Smooth muscle cell (in vitro differentiated cells): Measurements from ENCODE around the gene FAM174C. TPM values are rescaled to one million over a fixed set of nuclear protein-coding genes. Genes with fewer than 3 reads are reported as not detected.
A peak's percentile ranks its signal among the peaks of the same experiment; 100 is the strongest.

Experiments used
- DNase-seq: peaks from one replicate; lab custom pipeline; 2025; ENCODE audit not compliant: unreplicated experiment; lab: John Stamatoyannopoulos, UW
- H2AFZ ChIP-seq: fragments of 200-600 bp; sonication (generic); 2 replicates; pipeline ENCODE4 v1.6.0; 2016; ENCODE audit warnings: antibody characterized with exemption, low read depth, mild to moderate bottlenecking
- H3F3A ChIP-seq: fragments of 200-600 bp; sonication (generic); 2 replicates; pipeline ENCODE4 v1.6.0; 2017; ENCODE audit warnings: antibody characterized with exemption, low read depth
- H3K27ac ChIP-seq: fragments of 200-600 bp; sonication (generic); 2 replicates; pipeline ENCODE4 v1.5.1; 2016; ENCODE audit warnings: low read depth, mild to moderate bottlenecking
- H3K27me3 ChIP-seq: fragments of 200-600 bp; sonication (generic); 2 replicates; pipeline ENCODE4 v1.6.1; 2016; ENCODE audit warnings: low read depth, mild to moderate bottlenecking
- H3K36me3 ChIP-seq: fragments of 200-600 bp; sonication (generic); 2 replicates; pipeline ENCODE4 v1.5.1; 2016; ENCODE audit warnings: low read depth
- H3K4me1 ChIP-seq: fragments of 200-600 bp; sonication (generic); 2 replicates; pipeline ENCODE4 v1.5.1; 2016; ENCODE audit warnings: low read depth
- H3K4me2 ChIP-seq: fragments of 200-600 bp; sonication (generic); 2 replicates; pipeline ENCODE4 v1.6.0; 2016; ENCODE audit warnings: mild to moderate bottlenecking
- H3K4me3 ChIP-seq: fragments of 200-600 bp; sonication (generic); 2 replicates; pipeline ENCODE4 v1.5.1; 2016; ENCODE audit warnings: mild to moderate bottlenecking
- H3K79me2 ChIP-seq: fragments of 200-600 bp; sonication (generic); 2 replicates; pipeline ENCODE4 v1.6.0; 2016; ENCODE audit warnings: low read depth, mild to moderate bottlenecking
- H3K9ac ChIP-seq: fragments of 200-600 bp; sonication (generic); 2 replicates; pipeline ENCODE4 v1.6.0; 2016; ENCODE audit warnings: low read depth
- H3K9me3 ChIP-seq: fragments of 200-600 bp; sonication (generic); replicated peaks from 2 replicates; pipeline ENCODE4 v1.5.1; 2016; ENCODE audit warnings: low read depth
- H4K20me1 ChIP-seq: fragments of 200-600 bp; sonication (generic); 2 replicates; pipeline ENCODE4 v1.6.0; 2016; ENCODE audit warnings: low read depth
- CTCF ChIP-seq: fragments of 200-600 bp; sonication (generic); IDR thresholded peaks from 2 replicates; pipeline ENCODE4 v1.5.1; 2017; ENCODE audit warnings: borderline replicate concordance, mild to moderate bottlenecking, antibody characterized with exemption; ENCODE audit not compliant: insufficient read depth, poor library complexity, severe bottlenecking
- WGBS: methylation state at CpG from one replicate; pipeline ENCODE4 v1.1.7; 2016; ENCODE audit warnings: low lambda C conversion rate; 5-methylcytosine and 5-hydroxymethylcytosine counted together
- polyA plus RNA-seq: library from polyadenylated mRNA; unstranded; fragments of >200 nt; fragmentation: Nextera tagmentation; extraction: Ambion mirVana; gene quantifications from 2 replicates; pipeline ENCODE4 v1.2.1, GENCODE V29; 2016
- total RNA-seq: library from RNA; depleted of rRNA; stranded (reverse); fragments of >200 nt; gene quantifications from 2 replicates; pipeline ENCODE4 v1.2.3, GENCODE V29; 2014

Gene FAM174C
- total and polyA plus RNA-seq, 2 experiments from 2014 or later: 41.5 to 75.6 TPM

GRCh38 chr19:1239420-1239795 is 35.9 kb upstream of the FAM174C start:
- Histone ChIP-seq H3K4me1 (peaks cover 15% of the 10 kb centered on the region), H3K27me3 (no peaks in the 10 kb centered on the region), H3K9me3 (no peaks in the 10 kb centered on the region), H3K9ac (peak overlapping the region; percentile 43), H3F3A (peaks cover 19% of the 10 kb centered on the region), H3K36me3 (no peaks in the 10 kb centered on the region), H3K4me3 (no peak overlapping the region), H3K79me2 (peaks cover 25% of the 10 kb centered on the region), H3K4me2 (peak overlapping the region; percentile 94), H4K20me1 (peaks cover 28% of the 10 kb centered on the region), H3K27ac (peak overlapping the region; percentile 88), H2AFZ (no peak overlapping the region)
- no peak for DNase-seq
- no peak for TF ChIP-seq CTCF
- WGBS: 84% methylated on average over 11 of the region's 11 CpGs

- TF ChIP-seq CTCF: peak; percentile 95
- Histone ChIP-seq H3K4me2 (peak overlapping the region; percentile 94), H2AFZ (peak overlapping the region; percentile 30), H4K20me1 (peaks cover 27% of the 10 kb centered on the region), H3F3A (peaks cover 19% of the 10 kb centered on the region), H3K9ac (peak overlapping the region; percentile 43), H3K4me1 (peaks cover 15% of the 10 kb centered on the region), H3K79me2 (peaks cover 25% of the 10 kb centered on the region), H3K36me3 (no peaks in the 10 kb centered on the region), H3K27ac (peak overlapping the region; percentile 88), H3K27me3 (no peaks in the 10 kb centered on the region), H3K4me3 (peak overlapping the region; percentile 48), H3K9me3 (no peaks in the 10 kb centered on the region)
- DNase-seq: peak; percentile 85
- WGBS: 12% methylated on average over 68 of the region's 84 CpGs
Observed at GRCh38 chr19:1239796-1240737, 35.3 kb upstream of the FAM174C start.

GRCh38 chr19:1240925-1241324 is 34.4 kb upstream of the FAM174C start:
- no peak for DNase-seq

More at GRCh38 chr19:1240925-1241324, 34.4 kb upstream of the FAM174C start:
- Histone ChIP-seq H3K79me2 (peaks cover 21% of the 10 kb centered on the region), H4K20me1 (peaks cover 19% of the 10 kb centered on the region), H3K27ac (peak overlapping the region; percentile 36), H2AFZ (no peak overlapping the region), H3K9me3 (no peaks in the 10 kb centered on the region), H3K9ac (no peak overlapping the region), H3F3A (peaks cover 19% of the 10 kb centered on the region), H3K4me1 (peaks cover 15% of the 10 kb centered on the region), H3K36me3 (no peaks in the 10 kb centered on the region), H3K27me3 (no peaks in the 10 kb centered on the region), H3K4me2 (peak overlapping the region; percentile 94), H3K4me3 (peak overlapping the region; percentile 75)
- WGBS: 82% methylated on average over 15 of the region's 15 CpGs
- no peak for TF ChIP-seq CTCF
